Motor neuron (in vitro differentiated cells): ENCODE results near the gene GPR21. TPM values are rescaled to one million over a fixed set of nuclear protein-coding genes. Genes with fewer than 3 reads are reported as not detected.

Source experiments
- ATAC-seq, 8 experiments: fragments of 200-7000 bp; cut with Tn5 transposase; replicated peaks in 6 of 8; 2 replicates each; pipeline ENCODE4 v1.8.0; 2021; ENCODE audit warnings: mild to moderate bottlenecking in 8 of 8, moderate library complexity in 8 of 8
- H3K27ac ChIP-seq, 2 donors: fragments of 250-450 bp; sonication (Bioruptor Pico); 2 replicates each; pipeline ENCODE4 v1.9.0; 2021; ENCODE audit warnings: antibody characterized with exemption in 2 of 2, mild to moderate bottlenecking in 2 of 2, moderate library complexity in 1 of 2
- H3K4me1 ChIP-seq, 2 donors: fragments of 250-450 bp; sonication (Bioruptor Pico); replicated peaks in 1 of 2; 2 replicates each; pipeline ENCODE4 v1.6.1; 2021; ENCODE audit warnings: antibody characterized with exemption in 2 of 2, mild to moderate bottlenecking in 2 of 2, moderate library complexity in 1 of 2
- H3K4me3 ChIP-seq, 5 donors: fragments of 250-450 bp; sonication (Bioruptor Pico); 2 replicates each; pipeline ENCODE4 v1.9.0; 2021; ENCODE audit warnings: antibody characterized with exemption in 5 of 5, mild to moderate bottlenecking in 5 of 5, moderate library complexity in 4 of 5
- WGBS, 10 experiments: fragments of 450-650 bp; shearing (Covaris generic); methylation state at CpG; one replicate each; pipeline ENCODE4 v1.0.0; 2022; 5-methylcytosine and 5-hydroxymethylcytosine counted together
- in situ Hi-C, 9 experiments: fragments of 400-800 bp; cut with MboI; loops; one replicate each; pipeline ENCODE4 v1.15.0; 2021; ENCODE audit warnings: low sequenced_read_pairs in 9 of 9, low pct_unique_long_range_greater_than_20kb in 2 of 9; ENCODE audit not compliant: unreplicated experiment in 9 of 9
- total RNA-seq, 8 experiments: library from RNA; unstranded; fragments of 300-600 nt; gene quantifications; 2 replicates each; pipeline versions ENCODE4 v1.2.3 to v1.2.4, GENCODE V29; 2022

GPR21 gene, protein sequence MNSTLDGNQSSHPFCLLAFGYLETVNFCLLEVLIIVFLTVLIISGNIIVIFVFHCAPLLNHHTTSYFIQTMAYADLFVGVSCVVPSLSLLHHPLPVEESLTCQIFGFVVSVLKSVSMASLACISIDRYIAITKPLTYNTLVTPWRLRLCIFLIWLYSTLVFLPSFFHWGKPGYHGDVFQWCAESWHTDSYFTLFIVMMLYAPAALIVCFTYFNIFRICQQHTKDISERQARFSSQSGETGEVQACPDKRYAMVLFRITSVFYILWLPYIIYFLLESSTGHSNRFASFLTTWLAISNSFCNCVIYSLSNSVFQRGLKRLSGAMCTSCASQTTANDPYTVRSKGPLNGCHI
- total RNA-seq, result 1 to 10 TPM in 3 of 8 experiments, under 1 TPM in 5; 0.27 to 2.7 (median 0.63) TPM

DNA sequence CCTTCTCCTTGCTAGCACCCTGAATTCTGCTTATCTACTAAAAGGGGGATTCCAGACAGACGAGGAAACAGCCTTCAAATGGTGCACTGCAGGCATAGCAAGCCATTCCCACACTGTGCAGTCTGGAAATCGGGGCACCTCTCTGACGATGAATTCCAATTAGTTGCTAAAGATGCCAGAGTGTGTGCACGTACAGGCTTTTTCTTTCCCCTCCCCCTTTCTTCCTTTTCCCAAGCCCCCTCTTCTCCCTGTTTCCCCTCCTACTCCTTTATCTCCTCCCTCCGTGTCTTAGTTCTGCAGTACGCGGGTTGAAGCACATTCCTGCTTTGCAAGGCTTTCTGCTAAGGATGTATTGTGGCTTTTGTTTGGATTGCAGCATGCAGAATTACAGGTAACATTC is at the start of gene GPR21:
TSS of gene GPR21 (plus strand) at position 316 of the 400 bp plus-strand sequence. CDS start 900 bp downstream, outside the sequence.
- H3K4me3 ChIP-seq, result no peak within 1 kb of the TSS
- H3K4me1 ChIP-seq, result no peaks in the 10 kb centered on the region
- 52 to 100% (median 100%) methylated on average over 1 to 5 of the region's 7 CpGs; no CpG with 5 or more reads in 3 of the 10 experiments for WGBS, 10 experiments
- in situ Hi-C loops, result no loop called here
- no peak within 1 kb of the TSS for H3K27ac ChIP-seq
- peak in 2 of 8 experiments; percentile 28 to 35 for ATAC-seq

- 35 to 100% (median 89%) methylated on average over 1 to 5 of the region's 5 CpGs; no CpG with 5 or more reads in 1 of the 10 experiments for WGBS, 10 experiments
- in situ Hi-C loops, result no loop called here
- Histone ChIP-seq H3K4me1 (no peaks in the 10 kb centered on the region), H3K27ac (no peak overlapping the region), H3K4me3 (no peak overlapping the region)
- no peak for ATAC-seq
These were observed 47.5 kb upstream of the GPR21 start for GRCh38 chr9:122986010-122986409.

DNA sequence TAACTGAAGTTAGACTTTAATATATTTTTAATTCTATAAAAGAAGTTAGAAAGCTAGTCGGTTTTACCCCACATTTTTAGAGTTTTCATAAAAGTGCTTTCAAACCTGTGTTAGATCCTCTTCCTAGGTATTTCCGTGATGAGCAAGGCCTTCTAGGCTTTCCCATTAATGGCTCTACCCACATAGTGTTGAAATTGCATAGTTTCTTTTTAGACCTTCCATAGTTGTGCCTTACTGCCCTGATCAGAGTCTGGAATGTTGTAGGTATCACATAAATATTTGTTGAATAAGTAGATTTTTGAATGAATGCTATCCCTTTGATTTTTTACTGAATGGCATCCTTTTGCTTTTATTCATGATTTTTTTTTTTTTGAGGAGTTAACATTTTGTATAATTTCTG is 45.3 kb upstream of the GPR21 start:
- 79 to 97% (median 90%) methylated on average over 1 to 2 of the region's 2 CpGs; no CpG with 5 or more reads in 2 of the 10 experiments for WGBS, 10 experiments
- no peak overlapping the region for H3K4me3 ChIP-seq
- H3K4me1 ChIP-seq, result no peaks in the 10 kb centered on the region
- no peak overlapping the region for H3K27ac ChIP-seq
- ATAC-seq, result no peak
- in situ Hi-C loops, result no loop called here

- in situ Hi-C loops, result no loop called here
- WGBS, 10 experiments, result 90 to 100% (median 98%) methylated on average over 1 to 8 of the region's 8 CpGs; no CpG with 5 or more reads in 1 of the 10 experiments
- Histone ChIP-seq H3K27ac (no peak overlapping the region), H3K4me3 (no peak overlapping the region), H3K4me1 (no peaks in the 10 kb centered on the region)
- ATAC-seq, result no peak
These were observed 44.4 kb upstream of the GPR21 start for GRCh38 chr9:122988920-122989621.

DNA sequence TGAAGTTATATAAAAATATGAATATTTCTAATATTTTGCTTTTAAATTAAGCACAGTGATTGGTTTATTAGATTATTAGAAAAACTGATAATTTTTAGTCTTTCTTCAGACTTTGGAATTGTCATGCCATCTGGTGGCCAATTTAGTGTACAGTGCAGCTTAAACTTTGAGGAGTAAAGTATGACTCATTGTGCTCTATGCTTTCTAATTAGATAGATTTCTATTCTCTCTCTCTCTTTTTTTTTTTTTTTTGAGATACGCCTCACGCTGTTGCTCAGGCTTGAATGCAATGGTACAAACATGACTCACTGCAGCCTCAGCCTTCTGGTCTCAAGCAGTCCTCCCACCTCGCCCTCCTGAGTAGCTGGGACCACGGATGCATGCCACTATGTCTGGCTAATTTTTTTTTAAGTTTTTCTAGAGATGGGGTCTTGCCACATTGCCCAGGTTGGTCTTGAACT is 42.1 kb upstream of the GPR21 start:
- no peaks in the 10 kb centered on the region for H3K4me1 ChIP-seq
- peak; percentile 92 to 100 (median 98) for ATAC-seq
- in situ Hi-C loops, result no loop called here
- H3K4me3 ChIP-seq, result no peak overlapping the region
- no peak overlapping the region for H3K27ac ChIP-seq
- 9 to 90% (median 35%) methylated on average over 1 to 4 of the region's 4 CpGs; no CpG with 5 or more reads in 1 of the 10 experiments for WGBS, 10 experiments

DNA sequence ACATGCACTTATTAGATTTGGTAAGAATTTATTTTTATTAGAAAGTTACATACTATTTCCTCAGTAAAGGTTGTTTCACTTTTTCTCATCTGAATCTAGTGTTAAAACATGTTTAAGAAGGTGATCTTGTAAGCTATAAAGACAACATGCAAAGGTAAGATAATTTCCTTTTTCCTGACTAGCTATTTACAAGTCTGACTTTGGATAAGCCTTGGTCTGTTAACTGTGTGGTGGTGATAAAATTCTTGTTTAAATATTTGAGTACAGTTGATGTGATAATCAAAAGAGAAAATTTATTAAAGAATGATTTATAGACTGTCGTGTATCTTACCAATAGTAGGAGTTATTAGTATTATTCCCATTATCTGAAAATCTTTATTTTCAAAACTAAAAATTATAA is 36.9 kb upstream of the GPR21 start:
- no peaks in the 10 kb centered on the region for H3K4me1 ChIP-seq
- no peak for ATAC-seq
- no peak overlapping the region for H3K27ac ChIP-seq
- H3K4me3 ChIP-seq, result no peak overlapping the region
- 63 to 100% (median 100%) methylated on average over 1 of the region's 1 CpG for WGBS, 10 experiments
- in situ Hi-C loops, result no loop called here

GRCh38 chr9:122998448-122998847 is 35.0 kb upstream of the GPR21 start:
- H3K4me3 ChIP-seq, result no peak overlapping the region
- WGBS, 10 experiments, result 82 to 100% (median 90%) methylated on average over 1 to 5 of the region's 5 CpGs
- no peaks in the 10 kb centered on the region for H3K4me1 ChIP-seq
- ATAC-seq, result no peak
- H3K27ac ChIP-seq, result no peak overlapping the region
- in situ Hi-C loops, result no loop called here

- WGBS, 10 experiments, result 71 to 100% (median 100%) methylated on average over 1 of the region's 1 CpG; no CpG with 5 or more reads in 5 of the 10 experiments
- Histone ChIP-seq H3K4me3 (no peak overlapping the region), H3K4me1 (no peaks in the 10 kb centered on the region), H3K27ac (no peak overlapping the region)
- ATAC-seq, result no peak
- in situ Hi-C loops, result no loop called here
These were observed 32.9 kb upstream of the GPR21 start for GRCh38 chr9:123000371-123001068.

- no peak overlapping the region for H3K4me3 ChIP-seq
- in situ Hi-C loops, result no loop called here
- no peak overlapping the region for H3K27ac ChIP-seq
- H3K4me1 ChIP-seq, result no peaks in the 10 kb centered on the region
- WGBS, 10 experiments, result 83 to 100% (median 95%) methylated on average over 1 to 5 of the region's 5 CpGs; no CpG with 5 or more reads in 2 of the 10 experiments
- ATAC-seq, result no peak
These were observed 30.7 kb upstream of the GPR21 start for GRCh38 chr9:123002754-123003153.

DNA sequence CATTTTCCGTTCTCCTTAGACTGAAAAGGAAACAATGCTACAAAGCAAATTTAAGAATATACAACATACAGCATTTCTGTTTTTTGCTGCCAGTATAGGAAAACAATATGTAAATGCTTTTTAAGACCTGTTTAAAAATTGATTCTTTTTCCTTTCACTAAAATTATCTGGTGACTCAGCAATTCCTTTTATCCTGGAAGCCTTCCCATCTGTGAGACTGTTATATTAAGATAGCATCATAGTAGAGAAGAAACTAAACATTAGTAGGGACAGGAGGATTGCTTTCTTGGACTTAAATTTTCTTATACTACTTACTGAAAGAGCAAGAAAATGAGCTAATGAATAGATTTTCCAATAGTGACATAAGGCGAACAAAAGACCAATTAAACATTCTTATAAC is 30.0 kb upstream of the GPR21 start:
- Histone ChIP-seq H3K27ac (no peak overlapping the region), H3K4me3 (no peak overlapping the region), H3K4me1 (no peaks in the 10 kb centered on the region)
- in situ Hi-C loops, result no loop called here
- no peak for ATAC-seq
- WGBS, 10 experiments, result 92 to 100% (median 100%) methylated on average over 1 to 2 of the region's 2 CpGs

- Histone ChIP-seq H3K4me3 (no peak overlapping the region), H3K27ac (no peak overlapping the region), H3K4me1 (no peaks in the 10 kb centered on the region)
- WGBS, 10 experiments, result 38 to 100% (median 92%) methylated on average over 1 of the region's 1 CpG
- in situ Hi-C loops, result no loop called here
- ATAC-seq, result no peak
These were observed 27.5 kb upstream of the GPR21 start for GRCh38 chr9:123005964-123006363.

DNA sequence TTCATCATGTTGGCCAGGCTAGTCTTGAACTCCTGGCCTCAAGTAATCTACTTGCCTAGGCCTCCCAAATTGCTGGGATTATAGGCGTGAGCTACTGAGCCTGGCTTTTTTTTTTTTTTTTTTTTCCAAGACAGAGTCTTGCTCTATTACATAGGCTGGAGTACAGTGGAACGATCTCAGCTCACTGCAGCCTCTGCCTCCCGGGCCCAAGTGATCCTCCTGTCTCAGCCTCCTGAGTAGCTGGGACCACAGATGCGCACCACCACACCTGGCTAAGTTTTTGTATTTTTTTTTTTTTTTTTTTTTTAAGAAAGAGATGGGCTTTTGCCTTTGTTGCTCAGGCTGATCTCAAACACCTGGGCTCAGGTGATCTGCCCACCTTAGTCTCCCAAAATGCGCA is 26.2 kb upstream of the GPR21 start:
- in situ Hi-C loops, result no loop called here
- no peaks in the 10 kb centered on the region for H3K4me1 ChIP-seq
- ATAC-seq, result no peak
- no peak overlapping the region for H3K27ac ChIP-seq
- WGBS, 10 experiments, result 40 to 100% (median 94%) methylated on average over 2 to 5 of the region's 5 CpGs
- no peak overlapping the region for H3K4me3 ChIP-seq

DNA sequence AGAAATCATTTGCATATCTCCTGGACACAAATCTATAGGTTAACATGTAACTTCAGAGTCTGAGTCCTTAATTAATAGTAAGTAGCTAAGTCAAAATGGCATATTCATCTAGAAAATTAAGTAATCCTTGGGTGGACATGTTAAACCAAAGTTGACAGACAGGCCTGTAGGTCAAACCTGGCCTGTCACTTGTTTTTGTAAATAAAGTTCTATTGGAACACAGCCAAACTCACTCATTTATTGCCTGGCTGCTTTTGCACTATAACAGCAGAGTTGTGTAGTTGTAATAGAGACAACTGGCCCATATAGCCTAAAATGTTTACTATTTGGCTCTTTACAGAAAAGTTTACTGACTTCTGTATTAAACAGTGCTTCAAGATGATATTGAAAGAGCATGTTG is 24.6 kb upstream of the GPR21 start:
- H3K4me1 ChIP-seq, result no peaks in the 10 kb centered on the region
- no peak for ATAC-seq
- in situ Hi-C loops, result no loop called here
- no peak overlapping the region for H3K4me3 ChIP-seq
- H3K27ac ChIP-seq, result no peak overlapping the region
